ENCODE measurements around the gene KIF19.
A peak's percentile ranks its signal among the peaks of the same experiment; 100 is the strongest.
"Not testable (repeated sequence)": the region's sequence is repeated elsewhere in the genome, so short reads cannot be mapped to it uniquely, and the experiment has no call there.

KIF19 gene

DNA sequence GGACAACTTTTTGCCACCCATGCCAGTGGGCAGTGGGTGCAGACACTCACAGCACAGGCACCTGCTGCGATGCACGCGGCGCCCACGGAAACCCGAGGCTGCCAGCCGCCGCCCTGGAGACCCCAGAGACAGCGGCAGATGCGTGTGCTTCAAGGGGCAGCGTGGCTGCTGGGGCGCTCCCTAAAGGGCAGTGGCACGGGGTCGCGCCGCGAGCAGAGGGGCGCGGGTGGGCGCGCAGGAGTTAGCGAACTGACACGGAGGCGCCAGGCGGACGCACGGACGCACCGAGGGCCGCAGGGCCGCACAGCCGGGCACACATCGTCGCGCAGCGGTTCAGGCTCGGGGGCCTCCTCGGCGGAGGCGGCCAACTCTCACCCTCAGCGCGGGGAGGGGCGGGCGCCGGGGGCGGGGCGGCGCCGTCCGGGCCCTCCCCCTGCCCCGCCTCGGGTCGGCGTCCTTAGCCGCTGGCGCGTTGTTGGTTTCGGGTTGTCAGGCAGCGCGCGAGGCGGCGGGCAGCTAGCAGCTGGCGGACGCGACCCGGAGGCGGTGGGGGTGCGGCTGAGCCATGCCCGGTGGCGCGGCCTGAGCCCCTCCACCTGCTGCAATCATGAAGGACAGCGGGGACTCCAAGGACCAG lies at the start of gene KIF19:
Gene KIF19 (plus strand): TSS at position 484 of the 637 bp plus-strand sequence. CDS start 124 bp downstream, at position 608.
- peak; percentile 64 for DNase-seq

DNA sequence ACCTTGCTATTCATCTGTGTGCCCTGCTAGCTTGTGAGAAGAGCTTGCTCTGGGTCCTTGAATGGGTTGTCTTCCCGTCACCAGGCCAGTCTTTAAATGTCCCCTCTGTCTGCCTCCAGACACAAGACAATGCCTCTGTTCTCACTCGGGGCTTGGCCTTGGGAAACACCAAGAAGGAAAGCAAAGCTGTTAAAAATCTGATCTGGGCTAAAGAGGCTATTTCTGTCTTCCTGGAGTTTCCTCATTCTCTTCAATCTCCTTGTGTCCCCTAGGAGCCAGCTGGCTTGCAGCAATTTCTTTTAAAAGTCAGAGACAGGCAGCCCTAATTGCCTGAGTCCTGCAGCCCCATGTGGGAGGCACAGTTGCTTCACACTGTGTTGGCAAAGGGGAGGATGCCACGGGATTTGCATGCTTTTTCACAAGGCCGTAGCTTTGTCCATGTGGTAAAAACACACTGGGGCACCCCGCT lies 49.5 kb upstream of the KIF19 start:
- DNase-seq: no peak

DNA sequence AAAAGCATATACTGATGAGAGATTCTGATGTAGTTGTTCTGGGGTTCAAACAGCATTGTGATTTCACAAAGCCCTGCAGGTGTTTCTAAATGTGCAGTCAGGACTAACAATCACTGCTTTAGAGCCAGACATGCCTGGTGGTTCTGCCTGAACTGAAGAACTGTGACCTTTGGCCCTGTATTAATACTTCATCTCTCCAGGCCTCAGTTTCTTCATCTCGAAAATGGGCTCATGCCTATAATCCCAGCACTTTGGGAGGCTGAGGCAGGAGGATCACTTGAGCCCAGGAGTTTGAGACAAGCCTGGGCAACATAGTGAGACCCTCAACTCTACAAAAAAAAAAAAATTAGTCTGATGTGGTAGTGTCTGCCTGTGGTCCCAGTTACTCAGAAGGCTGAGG lies 48.1 kb upstream of the KIF19 start:
- no peak for DNase-seq

GRCh38 chr17:74279617-74280016 lies 46.4 kb upstream of the KIF19 start:
- DNase-seq: not testable (repeated sequence)

- DNase-seq: peak; percentile 70
Measured at GRCh38 chr17:74280093-74280513, 45.9 kb upstream of the KIF19 start.

- DNase-seq: no peak
Measured at GRCh38 chr17:74281799-74282198, 44.2 kb upstream of the KIF19 start.

GRCh38 chr17:74282274-74282586 lies 43.8 kb upstream of the KIF19 start:
- not testable (repeated sequence) for DNase-seq

GRCh38 chr17:74282587-74283370 lies 43.2 kb upstream of the KIF19 start:
- peak; percentile 78 for DNase-seq

DNA sequence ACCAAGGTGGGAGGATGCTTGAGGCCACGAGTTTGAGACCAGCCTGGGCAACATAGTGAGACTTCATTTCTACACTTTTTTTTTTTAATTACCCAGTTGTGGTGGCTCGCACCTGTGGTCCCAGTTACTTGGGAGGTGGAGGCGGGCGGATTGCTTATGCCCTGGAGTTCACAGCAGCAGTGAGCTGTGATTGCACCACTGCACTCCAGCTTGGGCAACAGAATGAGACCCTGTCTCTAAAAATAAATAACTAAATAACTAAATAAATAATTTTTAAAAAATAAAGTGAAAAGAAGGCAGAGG lies 42.7 kb upstream of the KIF19 start:
- DNase-seq: no peak

GRCh38 chr17:74287031-74287602 lies 38.9 kb upstream of the KIF19 start:
- DNase-seq: no peak

DNA sequence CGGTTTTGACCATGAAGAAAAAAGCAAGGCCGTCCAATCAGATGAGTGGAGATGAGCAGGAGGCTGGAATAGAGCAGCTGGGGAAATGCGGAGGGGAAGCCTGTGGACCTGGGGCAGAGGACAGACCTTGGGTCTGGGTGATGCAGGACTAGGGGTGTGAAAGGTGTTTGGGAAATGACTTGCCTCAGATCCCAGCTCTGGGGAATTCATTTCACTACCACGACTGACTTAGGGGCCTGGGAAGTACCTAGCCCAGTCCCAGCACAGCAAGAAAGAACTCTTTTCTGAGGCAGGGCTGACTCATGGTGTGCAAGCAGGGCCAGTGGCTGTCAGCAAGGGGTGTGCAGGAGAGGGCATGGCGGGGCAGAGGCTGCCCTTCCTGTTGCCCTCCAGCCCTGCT lies 37.2 kb upstream of the KIF19 start:
- peak; percentile 59 for DNase-seq

GRCh38 chr17:74289688-74290087 lies 36.3 kb upstream of the KIF19 start:
- no peak for DNase-seq

GRCh38 chr17:74290340-74290739 lies 35.7 kb upstream of the KIF19 start:
- DNase-seq: no peak

GRCh38 chr17:74292495-74292894 lies 33.5 kb upstream of the KIF19 start:
- DNase-seq: no peak

DNA sequence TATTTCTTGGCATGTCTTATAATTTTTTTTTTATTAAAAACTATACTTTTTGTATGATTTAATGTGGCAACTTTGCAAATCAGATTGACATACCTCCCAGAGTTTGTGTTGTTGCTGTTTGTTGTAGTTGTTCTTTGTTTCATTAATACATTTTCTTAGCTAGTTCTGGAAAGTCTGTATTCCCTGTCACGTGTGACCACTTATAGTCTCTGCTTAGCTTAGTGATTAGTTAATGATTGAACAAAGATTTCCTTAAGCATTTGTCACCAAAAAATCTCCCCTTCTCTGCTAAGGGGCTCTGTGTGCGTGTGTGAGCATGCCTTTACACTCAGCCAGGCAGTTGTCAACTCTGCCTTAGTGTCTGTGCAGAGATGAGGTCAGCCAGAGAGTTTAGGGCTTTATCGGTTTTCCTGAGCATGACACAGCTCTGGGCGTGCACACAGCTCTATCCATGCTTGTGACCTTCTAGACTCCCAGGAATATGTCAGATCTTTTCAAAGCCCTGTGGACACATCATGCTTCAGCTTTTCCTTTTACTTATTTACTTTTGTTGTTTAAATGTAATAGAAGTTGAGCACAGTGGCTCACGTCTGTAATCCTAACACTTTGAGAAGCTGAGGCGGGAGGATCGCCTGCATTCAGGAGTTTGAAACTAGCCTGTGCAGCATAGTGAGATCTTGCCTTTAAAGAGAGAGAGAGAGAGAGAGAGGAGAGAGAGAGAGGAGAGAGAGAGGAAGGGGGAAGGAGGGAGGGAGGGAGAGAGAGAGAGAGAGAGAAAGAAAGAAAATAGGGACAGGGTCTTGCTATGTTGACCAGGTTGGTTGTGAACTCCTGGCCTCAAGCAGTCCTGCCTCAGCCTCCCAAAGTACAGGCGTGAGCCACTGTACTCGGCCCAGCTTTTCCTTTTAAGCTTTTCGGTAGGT lies 30.1 kb upstream of the KIF19 start:
- no peak for DNase-seq

DNA sequence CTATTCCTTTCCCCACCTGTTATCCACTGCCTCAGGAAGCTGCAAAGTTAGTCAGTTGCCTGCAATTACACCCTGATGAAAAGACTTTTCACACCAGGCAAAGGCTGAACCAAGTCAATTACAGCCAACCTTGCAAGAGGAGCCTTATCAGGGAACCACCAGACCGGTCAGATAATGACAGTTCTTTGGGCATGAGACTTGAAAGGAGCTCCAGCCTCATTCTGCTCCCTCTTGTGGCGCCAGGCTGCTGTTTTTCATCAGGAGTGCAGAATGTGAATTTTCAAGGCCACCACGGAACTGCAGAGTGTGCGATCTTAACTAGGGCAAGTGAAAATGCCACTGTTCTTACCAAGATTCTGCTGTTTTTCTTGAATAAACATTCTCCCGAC lies 29.5 kb upstream of the KIF19 start:
- DNase-seq: peak; percentile 52

GRCh38 chr17:74297941-74298340 lies 28.1 kb upstream of the KIF19 start:
- DNase-seq: peak; percentile 76

DNA sequence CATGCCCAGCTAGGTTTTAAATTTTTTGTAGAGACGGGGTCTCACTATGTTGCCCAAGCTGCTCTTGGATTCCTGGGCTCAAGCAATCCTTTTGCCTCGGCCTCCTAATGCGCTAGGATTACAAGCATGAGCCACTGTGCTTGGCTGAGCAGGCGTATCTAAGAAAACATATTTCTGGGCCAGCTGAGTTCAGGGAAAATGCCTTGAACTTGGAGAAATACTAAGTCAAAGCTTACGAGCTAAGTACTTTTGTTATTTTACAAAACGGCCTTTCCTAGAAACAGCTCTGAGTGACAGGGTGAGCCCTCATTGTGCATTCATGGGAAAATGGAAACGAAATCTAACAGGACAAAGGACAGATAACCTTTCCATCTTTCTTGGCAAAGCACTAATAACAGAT lies 27.2 kb upstream of the KIF19 start:
- DNase-seq: no peak

- DNase-seq: no peak
Measured at GRCh38 chr17:74299226-74300009, 26.6 kb upstream of the KIF19 start.

DNA sequence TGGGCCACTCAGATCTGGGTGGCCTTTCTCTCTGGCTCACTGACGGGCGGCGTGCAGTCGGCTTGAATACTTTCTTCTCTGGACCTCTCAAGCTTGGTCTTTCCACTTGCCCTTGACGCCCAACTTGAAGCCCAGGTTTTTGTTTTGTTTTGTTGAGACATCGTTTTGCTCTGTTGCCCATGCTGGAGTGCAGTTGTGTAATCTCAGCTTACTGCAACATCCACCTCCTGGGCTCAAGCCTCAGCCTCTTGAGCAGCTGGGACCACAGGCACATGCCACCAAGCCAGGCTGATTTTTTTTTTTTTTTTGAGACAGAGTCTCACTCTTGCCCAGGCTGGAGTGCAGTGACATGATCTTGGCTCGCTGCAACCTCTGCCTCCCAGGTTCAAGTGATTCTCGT lies 22.7 kb upstream of the KIF19 start:
- DNase-seq: no peak

DNA sequence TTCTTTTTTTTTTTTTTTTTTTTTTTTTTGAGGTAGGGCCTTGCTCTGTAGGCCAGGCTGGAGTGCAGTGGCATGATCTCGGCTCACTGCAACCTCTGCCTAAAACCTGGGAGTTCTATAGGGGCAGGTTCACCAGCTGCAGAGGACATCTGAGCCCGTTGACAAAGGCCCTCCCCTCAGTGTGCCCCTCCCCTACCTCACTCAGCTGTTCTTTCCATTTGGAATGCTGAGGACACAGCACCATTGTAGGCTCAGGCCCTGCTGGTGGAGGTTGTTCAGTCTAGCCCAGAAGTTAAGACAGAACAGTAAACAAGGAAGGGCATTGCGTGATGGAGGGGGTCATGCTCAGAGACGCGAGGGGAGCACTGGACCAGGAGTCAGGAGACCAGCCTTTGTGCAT lies 21.8 kb upstream of the KIF19 start:
- no peak for DNase-seq

GRCh38 chr17:74305865-74306654 lies 20.0 kb upstream of the KIF19 start:
- DNase-seq: no peak

All from activated CD4-positive, alpha-beta T cell treated with anti-CD3 and anti-CD28 coated beads for 48 hours (primary cell).